BJ (cell line): ENCODE measurements around the gene PLCH2. TPM values are rescaled to one million over a fixed set of nuclear protein-coding genes. Genes with fewer than 3 reads are reported as not detected.

Source experiments
- CTCF ChIA-PET: fragments of 350-600 bp; formaldehyde crosslinking; extraction: SDS; loops from one replicate; lab custom pipeline; 2021; ENCODE audit warnings: antibody characterized with exemption, inconsistent platforms; lab: Yijun Ruan, JAX
- POLR2A ChIA-PET: fragments of 300-600 bp; sonication (Branson Sonifier 250); formaldehyde crosslinking; extraction: SDS; loops from one replicate; lab custom pipeline; 2021; ENCODE audit warnings: antibody characterized with exemption; lab: Charles Lee
- DNase-seq: peaks from one replicate; pipeline ENCODE4 v3.0.0-alpha.2; 2011; ENCODE audit warnings: low read depth
- H3K27me3 ChIP-seq: 2 replicates; pipeline ENCODE4 v1.6.0; 2011; ENCODE audit warnings: low read length; ENCODE audit not compliant: control insufficient read depth, insufficient read depth
- H3K36me3 ChIP-seq: 2 replicates; pipeline ENCODE4 v1.5.1; 2011; ENCODE audit warnings: low read length; ENCODE audit not compliant: control insufficient read depth, insufficient read depth
- H3K4me3 ChIP-seq: 2 replicates; pipeline ENCODE4 v1.5.1; 2011; ENCODE audit warnings: low read depth, mild to moderate bottlenecking, control low read depth, low read length
- CTCF ChIP-seq: IDR thresholded peaks from 2 replicates; pipeline ENCODE4 v1.5.1; 2011; ENCODE audit warnings: low read depth, mild to moderate bottlenecking, control low read depth, inconsistent platforms, low read length, moderate library complexity; ENCODE audit not compliant: insufficient read depth
- polyA plus RNA-seq: library from polyadenylated mRNA; depleted of rRNA; stranded (reverse); fragments of >200 nt; gene quantifications from 2 replicates; pipeline ENCODE4 v1.2.3, GENCODE V29; 2011

Gene PLCH2
- polyA plus RNA-seq, 1 experiment: 0.06 TPM

DNA sequence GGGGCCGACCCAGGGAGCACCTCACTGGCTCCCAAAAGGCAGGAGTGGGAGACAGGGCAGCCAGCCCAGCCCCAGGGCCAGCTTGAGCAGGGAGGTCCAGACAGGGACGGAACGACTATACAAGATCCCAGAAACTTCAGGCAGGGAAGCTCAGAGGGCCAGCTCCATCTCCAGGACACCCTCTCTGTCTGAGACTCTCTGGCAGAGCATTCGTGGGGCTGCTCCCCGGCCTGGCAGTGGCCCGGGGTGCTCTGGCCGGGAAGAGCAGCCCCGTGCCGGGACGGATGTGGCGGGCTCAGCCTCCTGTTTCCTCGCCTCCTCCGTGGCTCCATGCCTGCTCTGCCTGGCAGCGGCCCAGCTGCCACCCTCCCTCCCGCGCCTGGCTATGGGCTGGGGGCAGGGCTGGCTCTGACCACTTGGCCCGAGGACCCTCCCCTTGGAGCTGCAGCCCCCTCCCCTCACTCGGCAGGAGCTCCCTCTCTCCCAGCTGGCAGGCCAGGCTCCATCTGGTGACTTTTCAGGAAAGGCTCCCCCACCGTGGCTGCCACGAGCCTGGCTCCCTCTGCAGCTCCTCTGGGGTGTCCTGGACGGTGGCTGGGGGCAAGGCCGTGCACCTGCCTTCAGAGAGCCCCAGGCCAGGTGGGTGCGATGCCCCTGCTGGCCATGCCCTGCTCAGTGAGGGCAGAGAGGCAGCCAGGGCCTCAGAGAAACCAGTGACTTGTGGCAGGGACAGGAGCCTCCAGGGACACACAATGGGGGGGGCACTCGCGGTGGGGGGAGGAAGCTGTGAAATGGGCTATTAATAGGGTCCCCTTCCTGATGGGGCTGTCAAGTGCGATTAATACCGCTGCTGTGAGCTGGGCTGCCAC lies 5.6 kb upstream of the PLCH2 start:
- POLR2A ChIA-PET: no interaction called here
- H3K36me3 ChIP-seq: no peaks in the 10 kb centered on the region

DNA sequence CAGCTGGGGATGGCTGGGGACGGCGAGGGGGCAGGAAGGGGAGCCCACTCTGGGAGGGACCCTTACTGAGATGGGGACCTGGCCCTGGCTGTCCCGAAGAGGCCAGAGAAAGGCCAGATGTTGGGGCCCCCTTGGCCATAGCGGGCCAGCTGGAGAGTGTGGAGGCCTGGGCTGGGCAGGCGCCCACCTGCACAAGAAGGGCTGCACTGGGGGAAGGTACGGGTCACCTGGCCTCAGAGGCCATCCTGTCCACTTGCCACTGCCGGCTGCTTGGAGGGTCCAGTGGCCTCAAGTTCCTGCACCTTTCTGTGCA lies 5.0 kb upstream of the PLCH2 start:
- ChIA-PET POLR2A (no interaction called here), CTCF (no interaction called here)
- TF ChIP-seq CTCF: no peak

More for the DNA sequence above, 5.6 kb upstream of the PLCH2 start:
- peaks cover 3% of the 10 kb centered on the region; the same call in 1 of the 2 replicates for H3K27me3 ChIP-seq
- H3K4me3 ChIP-seq: no peak overlapping the region
- CTCF ChIA-PET: no interaction called here
- TF ChIP-seq CTCF: no peak
- no peak for DNase-seq

GRCh38 chr1:2471587-2472001 lies 4.5 kb upstream of the PLCH2 start:
- CTCF ChIA-PET: no interaction called here
- no peak for TF ChIP-seq CTCF
- H3K36me3 ChIP-seq: no peaks in the 10 kb centered on the region
- POLR2A ChIA-PET: no interaction called here
- DNase-seq: no peak
- peaks cover 3% of the 10 kb centered on the region; the same call in 1 of the 2 replicates for H3K27me3 ChIP-seq
- H3K4me3 ChIP-seq: no peak overlapping the region

More for the DNA sequence above, 5.0 kb upstream of the PLCH2 start:
- no peak for DNase-seq
- Histone ChIP-seq H3K36me3 (no peaks in the 10 kb centered on the region), H3K27me3 (peaks cover 3% of the 10 kb centered on the region; the same call in 1 of the 2 replicates), H3K4me3 (no peak overlapping the region)

GRCh38 chr1:2472109-2472508 lies 4.0 kb upstream of the PLCH2 start:
- DNase-seq: no peak
- Histone ChIP-seq H3K27me3 (peaks cover 2% of the 10 kb centered on the region; the same call in 1 of the 2 replicates), H3K4me3 (no peak overlapping the region), H3K36me3 (no peaks in the 10 kb centered on the region)
- ChIA-PET CTCF (no interaction called here), POLR2A (no interaction called here)
- TF ChIP-seq CTCF: no peak

DNA sequence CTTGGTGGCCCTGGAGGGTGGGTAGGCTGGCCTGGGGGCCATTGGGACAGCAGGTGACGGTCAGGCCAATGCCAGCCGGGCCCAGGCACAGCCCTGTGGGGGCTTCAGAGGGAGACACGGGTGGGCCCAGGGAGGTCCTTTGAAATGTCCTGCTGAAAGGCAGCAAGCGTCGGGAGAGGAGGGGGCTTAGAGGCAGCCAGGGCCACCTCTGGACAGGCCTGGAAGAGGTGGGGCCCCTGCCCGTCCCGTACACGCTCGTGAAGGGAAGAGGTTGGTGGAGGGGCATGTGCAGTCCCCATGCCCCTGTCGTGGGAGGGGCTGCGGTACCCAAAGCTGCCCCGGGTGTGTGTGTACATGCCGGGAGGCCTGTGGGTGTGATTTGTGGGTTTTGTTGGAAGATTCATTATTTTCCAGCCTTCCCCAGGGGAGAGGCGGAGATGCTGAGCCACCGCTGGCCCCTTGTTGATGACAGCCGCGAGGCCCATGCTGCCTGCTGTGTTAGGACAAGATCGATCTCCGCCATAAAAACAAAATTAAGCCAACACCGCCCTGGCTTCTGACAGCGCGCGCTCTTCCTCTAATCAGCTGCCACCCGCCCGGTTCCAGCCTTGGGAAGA lies 3.4 kb upstream of the PLCH2 start:
- CTCF ChIA-PET: no interaction called here
- Histone ChIP-seq H3K36me3 (no peaks in the 10 kb centered on the region), H3K27me3 (peaks cover 2% of the 10 kb centered on the region; the same call in 1 of the 2 replicates), H3K4me3 (no peak overlapping the region)
- POLR2A ChIA-PET: no interaction called here
- no peak for TF ChIP-seq CTCF
- DNase-seq: no peak
